Inflammatory macrophage (primary cell): ENCODE measurements around the gene NREP.
"Not testable (repeated sequence)": the region's sequence is repeated elsewhere in the genome, so short reads cannot be mapped to it uniquely, and the experiment has no call there.

Source experiments
- DNase-seq, 2 donors: peaks; one replicate each; pipeline ENCODE4 v3.0.0-alpha.2; 2020 to 2022

Gene NREP

GRCh38 chr5:111738118-111738517 lies 18.9 kb downstream of the NREP start:
- no peak for DNase-seq

- no peak for DNase-seq
Measured at GRCh38 chr5:111737716-111738115, 19.3 kb downstream of the NREP start.

- peak in 1 of 2 donors; percentile 41 for DNase-seq
Measured at GRCh38 chr5:111735583-111736270, 21.3 kb downstream of the NREP start.

GRCh38 chr5:111734597-111734996 lies 22.4 kb downstream of the NREP start:
- no peak for DNase-seq

- no peak for DNase-seq
Measured at GRCh38 chr5:111734013-111734412, 23.0 kb downstream of the NREP start.

GRCh38 chr5:111733571-111733970 lies 23.4 kb downstream of the NREP start:
- no peak for DNase-seq

- no peak for DNase-seq
Measured at GRCh38 chr5:111731638-111732037, 25.4 kb downstream of the NREP start.

- no peak for DNase-seq
Measured at GRCh38 chr5:111730659-111731382, 26.2 kb downstream of the NREP start.

- DNase-seq: no peak
Measured at GRCh38 chr5:111728941-111729340, 28.1 kb downstream of the NREP start.

GRCh38 chr5:111726986-111727385 lies 30.0 kb downstream of the NREP start:
- no peak for DNase-seq

- DNase-seq: no peak
Measured at GRCh38 chr5:111722140-111722539, 34.9 kb downstream of the NREP start.

GRCh38 chr5:111720333-111720890 lies 36.6 kb downstream of the NREP start:
- DNase-seq: no peak

GRCh38 chr5:111719773-111720172 lies 37.2 kb downstream of the NREP start:
- no peak for DNase-seq

GRCh38 chr5:111716789-111717188 lies 40.2 kb downstream of the NREP start:
- not testable (repeated sequence) for DNase-seq

GRCh38 chr5:111707630-111708164 lies 49.3 kb downstream of the NREP start:
- no peak for DNase-seq

- no peak for DNase-seq
Measured at GRCh38 chr5:111706345-111706744, 50.6 kb downstream of the NREP start.

- no peak for DNase-seq
Measured at GRCh38 chr5:111704452-111705085, 52.4 kb downstream of the NREP start.

- peak; percentile 15 to 24 for DNase-seq
Measured at GRCh38 chr5:111703662-111704061, 53.3 kb downstream of the NREP start.

- no peak for DNase-seq
Measured at GRCh38 chr5:111699976-111700375, 57.0 kb downstream of the NREP start.

- DNase-seq: no peak
Measured at GRCh38 chr5:111699324-111699723, 57.7 kb downstream of the NREP start.

GRCh38 chr5:111697881-111698757 lies 58.9 kb downstream of the NREP start:
- no peak for DNase-seq

GRCh38 chr5:111697215-111697614 lies 59.8 kb downstream of the NREP start:
- no peak for DNase-seq
